ENCODE measurements around the gene ZKSCAN7. TPM values are rescaled to one million over a fixed set of nuclear protein-coding genes. Genes with fewer than 3 reads are reported as not detected.

ZKSCAN7 gene
- total and polyA plus RNA-seq, 2 donors (not counting 3 experiments of a cell fraction or from before 2014, with no cell fraction given): 0.75 to 1.9 TPM

DNA sequence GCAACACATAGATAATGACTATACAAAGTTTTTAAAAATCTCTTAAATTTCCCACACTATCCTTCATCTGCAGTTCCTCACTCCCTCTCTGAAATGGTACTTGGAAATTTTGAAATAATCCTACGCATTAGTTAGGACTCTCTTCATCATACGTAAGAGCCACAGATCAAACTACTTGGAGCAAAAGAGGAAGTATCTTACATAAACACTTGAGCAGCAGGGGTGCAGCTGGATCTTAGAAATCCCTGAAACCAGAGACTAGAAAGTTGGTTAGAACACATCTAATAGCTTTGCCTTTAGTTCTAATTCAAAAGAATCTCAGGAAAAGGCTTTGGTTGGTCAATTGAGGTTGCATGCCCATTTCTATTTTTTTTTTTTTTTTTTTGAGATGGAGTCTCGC lies 38.8 kb upstream of the ZKSCAN7 start:
- H4K20me1 ChIP-seq (replicated peaks; ENCODE audit: control insufficient read depth, extremely low read depth, insufficient read depth, low read length): no peaks in the 10 kb centered on the region
- TF ChIP-seq, protein P1, sequence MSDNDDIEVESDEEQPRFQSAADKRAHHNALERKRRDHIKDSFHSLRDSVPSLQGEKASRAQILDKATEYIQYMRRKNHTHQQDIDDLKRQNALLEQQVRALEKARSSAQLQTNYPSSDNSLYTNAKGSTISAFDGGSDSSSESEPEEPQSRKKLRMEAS (IDR thresholded peaks at IDR 0.05; ENCODE audit: insufficient read depth, insufficient read length): no peak
- TF ChIP-seq JUN (IDR thresholded peaks at IDR 0.05; ENCODE audit: borderline replicate concordance, insufficient read depth, insufficient read length, low read depth): no peak
- TF ChIP-seq POLR2AphosphoS5 (IDR thresholded peaks at IDR 0.05; ENCODE audit: insufficient read depth, low read depth, low read length): no peak
- TF ChIP-seq EZH2 (IDR thresholded peaks at IDR 0.05; ENCODE audit: borderline replicate concordance, low read depth, low read length, severe bottlenecking): no peak
- no peak for TF ChIP-seq MYC (IDR thresholded peaks at IDR 0.05; ENCODE audit: low read depth, low read length)
- TF ChIP-seq POLR2A (IDR thresholded peaks at IDR 0.05; ENCODE audit: low read depth, low read length): no peak
- TF ChIP-seq, protein P2, sequence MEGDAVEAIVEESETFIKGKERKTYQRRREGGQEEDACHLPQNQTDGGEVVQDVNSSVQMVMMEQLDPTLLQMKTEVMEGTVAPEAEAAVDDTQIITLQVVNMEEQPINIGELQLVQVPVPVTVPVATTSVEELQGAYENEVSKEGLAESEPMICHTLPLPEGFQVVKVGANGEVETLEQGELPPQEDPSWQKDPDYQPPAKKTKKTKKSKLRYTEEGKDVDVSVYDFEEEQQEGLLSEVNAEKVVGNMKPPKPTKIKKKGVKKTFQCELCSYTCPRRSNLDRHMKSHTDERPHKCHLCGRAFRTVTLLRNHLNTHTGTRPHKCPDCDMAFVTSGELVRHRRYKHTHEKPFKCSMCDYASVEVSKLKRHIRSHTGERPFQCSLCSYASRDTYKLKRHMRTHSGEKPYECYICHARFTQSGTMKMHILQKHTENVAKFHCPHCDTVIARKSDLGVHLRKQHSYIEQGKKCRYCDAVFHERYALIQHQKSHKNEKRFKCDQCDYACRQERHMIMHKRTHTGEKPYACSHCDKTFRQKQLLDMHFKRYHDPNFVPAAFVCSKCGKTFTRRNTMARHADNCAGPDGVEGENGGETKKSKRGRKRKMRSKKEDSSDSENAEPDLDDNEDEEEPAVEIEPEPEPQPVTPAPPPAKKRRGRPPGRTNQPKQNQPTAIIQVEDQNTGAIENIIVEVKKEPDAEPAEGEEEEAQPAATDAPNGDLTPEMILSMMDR (IDR thresholded peaks at IDR 0.05; ENCODE audit: extremely low read depth in 1 of 2, insufficient read depth in 1 of 2, low read depth in 1 of 2, low read length in 2 of 2): no peak
- TF ChIP-seq GATA2 (IDR thresholded peaks at IDR 0.05; ENCODE audit: insufficient read depth, insufficient read length, low read depth, low read length): no peak
- TF ChIP-seq FOS (IDR thresholded peaks at IDR 0.05; ENCODE audit: borderline replicate concordance, insufficient read depth, low read length): no peak
- POLR2A ChIA-PET: no interaction called here

More for the DNA sequence above, 38.8 kb upstream of the ZKSCAN7 start:
- Histone ChIP-seq H3K36me3 (ENCODE audit: control insufficient read depth in 2 of 2, extremely low read depth in 1 of 2, insufficient read depth in 2 of 2, low read length in 2 of 2) (no peaks in the 10 kb centered on the region), H3K9me3 (replicated peaks; ENCODE audit: control insufficient read depth, insufficient read depth, low read length) (no peaks in the 10 kb centered on the region), H3K9me1 (replicated peaks; ENCODE audit: control insufficient read depth, extremely low read depth, insufficient read depth, low read length) (no peaks in the 10 kb centered on the region), H3K4me1 (ENCODE audit: control insufficient read depth, extremely low read depth, insufficient read depth, low read length) (peaks cover 2% of the 10 kb centered on the region), H3K4me2 (ENCODE audit: insufficient read depth, low read length) (no peak overlapping the region), H3K79me2 (ENCODE audit: control insufficient read depth, insufficient read depth, low read length) (no peaks in the 10 kb centered on the region), H3K9ac (replicated peaks; ENCODE audit: extremely low read depth, insufficient read depth, low read length) (no peak overlapping the region), H3K4me3 (replicated peaks in 1 of 3; ENCODE audit: insufficient read depth in 1 of 3, low read depth in 1 of 3, low read length in 3 of 3) (no peak overlapping the region), H3K27me3 (ENCODE audit: control insufficient read depth in 2 of 2, insufficient read depth in 2 of 2, low read length in 2 of 2) (peaks cover 0 to 2% of the 10 kb centered on the region in 2 experiments), H3K27ac (ENCODE audit: insufficient read depth, low read depth, low read length) (no peak overlapping the region), H2AFZ (ENCODE audit: low read depth, low read length) (no peak overlapping the region)
- FAIRE-seq: no peak
- intact Hi-C loops (cut with micrococcal nuclease) (loop anchor here (10.0 kb wide), 2 partner anchors 109 to 1169 kb away; partner anchors contain the start of genes SACM1L and ZNF197), dilution Hi-C loops (cut with MboI; ENCODE audit: extremely low pct_ligation_motif_present, low sequenced_read_pairs) (no loop called here)
- DNase-seq (ENCODE audit: low read depth, low spot score): no peak
- CTCF ChIA-PET: interaction anchor here (0.7 kb wide), 1 partner anchor 15 kb away, joined by 3 read pairs; no protein-coding TSS in a partner anchor
- BruUV-seq (replicated peaks): no TSS peak
